BJ (cell line): Measurements from ENCODE around the gene TCF4. TPM values are rescaled to one million over a fixed set of nuclear protein-coding genes. Genes with fewer than 3 reads are reported as not detected.
A peak's percentile ranks its signal among the peaks of the same experiment; 100 is the strongest.

Experiments used
- CTCF ChIA-PET: fragments of 350-600 bp; formaldehyde crosslinking; extraction: SDS; loops from one replicate; lab custom pipeline; 2021; ENCODE audit warnings: antibody characterized with exemption, inconsistent platforms; lab: Yijun Ruan, JAX
- POLR2A ChIA-PET: fragments of 300-600 bp; sonication (Branson Sonifier 250); formaldehyde crosslinking; extraction: SDS; loops from one replicate; lab custom pipeline; 2021; ENCODE audit warnings: antibody characterized with exemption; lab: Charles Lee
- DNase-seq: peaks from one replicate; pipeline ENCODE4 v3.0.0-alpha.2; 2011; ENCODE audit warnings: low read depth
- H3K27me3 ChIP-seq: 2 replicates; pipeline ENCODE4 v1.6.0; 2011; ENCODE audit warnings: low read length; ENCODE audit not compliant: control insufficient read depth, insufficient read depth
- H3K36me3 ChIP-seq: 2 replicates; pipeline ENCODE4 v1.5.1; 2011; ENCODE audit warnings: low read length; ENCODE audit not compliant: control insufficient read depth, insufficient read depth
- H3K4me3 ChIP-seq: 2 replicates; pipeline ENCODE4 v1.5.1; 2011; ENCODE audit warnings: low read depth, mild to moderate bottlenecking, control low read depth, low read length
- polyA plus RNA-seq: library from polyadenylated mRNA; depleted of rRNA; stranded (reverse); fragments of >200 nt; gene quantifications from 2 replicates; pipeline ENCODE4 v1.2.3, GENCODE V29; 2011
- TF ChIP-seq, protein P1 (sequence below): IDR thresholded peaks from 2 replicates; pipeline ENCODE4 v1.5.1; 2011; ENCODE audit warnings: low read depth, mild to moderate bottlenecking, control low read depth, inconsistent platforms, low read length, moderate library complexity; ENCODE audit not compliant: insufficient read depth

Gene TCF4
- polyA plus RNA-seq, 1 experiment, result 65.8 TPM

DNA sequence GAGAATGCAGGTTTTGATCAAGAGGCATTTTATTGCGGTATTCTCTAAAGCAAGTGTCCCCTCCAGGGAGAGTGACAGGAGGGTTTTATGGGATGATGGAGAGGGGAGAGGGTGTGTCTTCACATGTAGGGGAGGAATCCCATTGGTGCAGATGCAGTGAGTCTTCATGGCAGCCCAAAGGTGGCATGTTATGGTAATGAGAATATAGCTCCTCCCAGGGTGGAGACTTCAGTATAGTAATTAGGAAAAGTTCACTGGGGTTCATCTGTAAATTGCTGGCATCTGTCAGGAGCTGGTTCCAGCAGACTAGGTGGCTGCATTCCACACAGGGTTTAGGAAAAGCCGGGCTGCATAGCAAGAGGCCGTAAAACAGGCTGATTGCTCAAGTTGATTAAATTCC lies 398.0 kb downstream of the TCF4 start:
- no peak for DNase-seq
- TF ChIP-seq, protein P1, sequence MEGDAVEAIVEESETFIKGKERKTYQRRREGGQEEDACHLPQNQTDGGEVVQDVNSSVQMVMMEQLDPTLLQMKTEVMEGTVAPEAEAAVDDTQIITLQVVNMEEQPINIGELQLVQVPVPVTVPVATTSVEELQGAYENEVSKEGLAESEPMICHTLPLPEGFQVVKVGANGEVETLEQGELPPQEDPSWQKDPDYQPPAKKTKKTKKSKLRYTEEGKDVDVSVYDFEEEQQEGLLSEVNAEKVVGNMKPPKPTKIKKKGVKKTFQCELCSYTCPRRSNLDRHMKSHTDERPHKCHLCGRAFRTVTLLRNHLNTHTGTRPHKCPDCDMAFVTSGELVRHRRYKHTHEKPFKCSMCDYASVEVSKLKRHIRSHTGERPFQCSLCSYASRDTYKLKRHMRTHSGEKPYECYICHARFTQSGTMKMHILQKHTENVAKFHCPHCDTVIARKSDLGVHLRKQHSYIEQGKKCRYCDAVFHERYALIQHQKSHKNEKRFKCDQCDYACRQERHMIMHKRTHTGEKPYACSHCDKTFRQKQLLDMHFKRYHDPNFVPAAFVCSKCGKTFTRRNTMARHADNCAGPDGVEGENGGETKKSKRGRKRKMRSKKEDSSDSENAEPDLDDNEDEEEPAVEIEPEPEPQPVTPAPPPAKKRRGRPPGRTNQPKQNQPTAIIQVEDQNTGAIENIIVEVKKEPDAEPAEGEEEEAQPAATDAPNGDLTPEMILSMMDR, result no peak
- H3K36me3 ChIP-seq, result no peaks in the 10 kb centered on the region
- ChIA-PET CTCF (no interaction called here), POLR2A (no interaction called here)
- no peak overlapping the region for H3K4me3 ChIP-seq
- H3K27me3 ChIP-seq, result peaks cover 3% of the 10 kb centered on the region; the same call in 1 of the 2 replicates

DNA sequence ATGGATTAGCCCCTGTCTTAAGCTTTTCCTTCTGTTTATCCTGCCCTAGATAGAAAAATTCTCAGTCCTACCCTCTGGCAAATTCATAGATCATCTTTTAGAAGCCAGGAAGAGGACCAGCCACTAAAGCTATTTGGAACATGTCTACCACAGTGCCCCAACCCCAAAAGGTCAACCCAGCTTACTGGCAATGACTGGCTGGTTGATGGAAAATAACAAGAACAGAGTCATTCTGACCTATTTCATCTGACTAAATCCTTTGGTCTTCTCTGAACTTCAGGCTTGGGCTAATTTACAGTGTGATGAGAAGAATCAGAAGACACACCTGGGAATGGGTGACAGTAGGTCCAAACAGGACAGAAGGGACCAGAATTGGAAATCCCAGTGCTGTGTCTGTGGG lies 401.4 kb downstream of the TCF4 start:
- POLR2A ChIA-PET, result no interaction called here
- TF ChIP-seq, protein P1, result no peak

DNA sequence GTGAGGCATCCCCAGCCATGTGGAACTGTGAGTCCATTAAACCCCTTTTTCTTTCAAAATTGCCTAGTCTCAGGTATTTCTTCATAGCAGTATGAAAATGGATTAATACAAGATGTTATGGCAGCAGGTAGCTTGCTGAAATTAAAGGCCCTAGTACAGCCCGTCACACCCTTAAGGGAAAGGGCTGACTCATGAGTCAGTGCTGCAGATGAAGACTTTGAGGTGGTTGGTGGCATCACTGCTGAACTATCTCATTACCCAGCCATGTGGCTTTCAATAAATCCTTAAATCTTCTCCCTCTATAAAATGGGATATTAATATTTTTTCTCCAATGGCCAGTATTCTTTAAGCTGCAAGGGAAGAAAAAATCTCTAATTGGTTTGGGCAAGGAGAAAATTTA lies 402.6 kb downstream of the TCF4 start:
- no peak for DNase-seq
- TF ChIP-seq, protein P1, result no peak
- no peak overlapping the region for H3K4me3 ChIP-seq
- CTCF ChIA-PET, result interaction anchor here (0.6 to 1.2 kb wide), 2 partner anchors 10 to 101 kb away, joined by 3 to 6 read pairs; no protein-coding TSS in a partner anchor
- POLR2A ChIA-PET, result no interaction called here
- H3K36me3 ChIP-seq, result no peaks in the 10 kb centered on the region
- H3K27me3 ChIP-seq, result peaks cover 3% of the 10 kb centered on the region; the same call in 1 of the 2 replicates

More for the DNA sequence above, 401.4 kb downstream of the TCF4 start:
- Histone ChIP-seq H3K27me3 (peaks cover 3% of the 10 kb centered on the region; the same call in 1 of the 2 replicates), H3K36me3 (no peaks in the 10 kb centered on the region), H3K4me3 (no peak overlapping the region)
- no peak for DNase-seq
- CTCF ChIA-PET, result no interaction called here

GRCh38 chr18:55179835-55180234 lies 408.2 kb downstream of the TCF4 start:
- no peaks in the 10 kb centered on the region for H3K27me3 ChIP-seq
- H3K4me3 ChIP-seq, result no peak overlapping the region
- peak; percentile 25 for DNase-seq
- TF ChIP-seq, protein P1, result no peak
- ChIA-PET CTCF (interaction anchor here (0.8 to 1.2 kb wide), 2 partner anchors 11 to 83 kb away, joined by 3 read pairs; no protein-coding TSS in a partner anchor), POLR2A (no interaction called here)
- H3K36me3 ChIP-seq, result no peaks in the 10 kb centered on the region

GRCh38 chr18:55179425-55179824 lies 408.6 kb downstream of the TCF4 start:
- ChIA-PET POLR2A (no interaction called here), CTCF (no interaction called here)
- Histone ChIP-seq H3K27me3 (no peaks in the 10 kb centered on the region), H3K36me3 (no peaks in the 10 kb centered on the region), H3K4me3 (no peak overlapping the region)
- TF ChIP-seq, protein P1, result no peak
- DNase-seq, result no peak
